Fibroblast of the conjunctiva (primary cell): Measurements from ENCODE around the gene SLC22A16.
"Not testable (repeated sequence)": the region's sequence is repeated elsewhere in the genome, so short reads cannot be mapped to it uniquely, and the experiment has no call there.

Source experiments
- DNase-seq: peaks from one replicate; pipeline ENCODE4 v3.0.0-alpha.2; 2010; ENCODE audit warnings: low read depth

SLC22A16 gene

GRCh38 chr6:110488606-110489190 lies 12.3 kb upstream of the SLC22A16 start:
- no peak for DNase-seq

- not testable (repeated sequence) for DNase-seq
Observed at GRCh38 chr6:110487968-110488381, 11.6 kb upstream of the SLC22A16 start.

GRCh38 chr6:110486756-110487155 lies 10.3 kb upstream of the SLC22A16 start:
- DNase-seq = no peak

- no peak for DNase-seq
Observed at GRCh38 chr6:110485491-110485890, 9.1 kb upstream of the SLC22A16 start.

GRCh38 chr6:110484321-110484720 lies 7.9 kb upstream of the SLC22A16 start:
- no peak for DNase-seq

- no peak for DNase-seq
Observed at GRCh38 chr6:110482774-110483400, 6.5 kb upstream of the SLC22A16 start.

GRCh38 chr6:110481081-110481480 lies 4.7 kb upstream of the SLC22A16 start:
- DNase-seq = no peak

GRCh38 chr6:110475066-110475653 lies 1.3 kb downstream of the SLC22A16 start:
- DNase-seq = no peak

- no peak for DNase-seq
Observed at GRCh38 chr6:110474500-110474899, 1.9 kb downstream of the SLC22A16 start.

- DNase-seq = no peak
Observed at GRCh38 chr6:110472739-110473138, 3.7 kb downstream of the SLC22A16 start.

- DNase-seq = no peak
Observed at GRCh38 chr6:110471726-110472365, 4.6 kb downstream of the SLC22A16 start.

- no peak for DNase-seq
Observed at GRCh38 chr6:110468731-110469130, 7.7 kb downstream of the SLC22A16 start.

GRCh38 chr6:110467566-110468140 lies 8.8 kb downstream of the SLC22A16 start:
- no peak for DNase-seq

GRCh38 chr6:110462884-110463481 lies 13.4 kb downstream of the SLC22A16 start:
- no peak for DNase-seq

GRCh38 chr6:110461376-110461775 lies 15.0 kb downstream of the SLC22A16 start:
- DNase-seq = no peak

- DNase-seq = no peak
Observed at GRCh38 chr6:110459137-110459536, 17.3 kb downstream of the SLC22A16 start.

GRCh38 chr6:110458476-110458875 lies 17.9 kb downstream of the SLC22A16 start:
- no peak for DNase-seq

GRCh38 chr6:110457567-110458175 lies 18.7 kb downstream of the SLC22A16 start:
- not testable (repeated sequence) for DNase-seq

- DNase-seq = no peak
Observed at GRCh38 chr6:110456694-110457093, 19.7 kb downstream of the SLC22A16 start.

GRCh38 chr6:110449541-110449895 lies 26.9 kb downstream of the SLC22A16 start:
- DNase-seq = no peak

GRCh38 chr6:110448846-110449540 lies 27.4 kb downstream of the SLC22A16 start:
- no peak for DNase-seq
